T-cell (primary cell): ENCODE results near the gene ABCC1. TPM values are rescaled to one million over a fixed set of nuclear protein-coding genes. Genes with fewer than 3 reads are reported as not detected.

Experiments
- ATAC-seq, 4 experiments: fragments of 200-7000 bp in 3 of 4; fragments of 150-1000 bp in 1 of 4; cut with Tn5 transposase; replicated peaks in 1 of 4; 1 replicate in 3 of 4; 2 replicates in 1 of 4; pipeline ENCODE4 v1.10.0; 2021; ENCODE audit warnings: moderate library complexity in 3 of 4, mild to moderate bottlenecking in 2 of 4, moderate number of reproducible peaks in 1 of 4
- CTCF ChIA-PET, 2 donors: fragments of 300-600 bp; sonication (Branson Sonifier 250); formaldehyde crosslinking; loops; one replicate each; lab custom pipeline; 2022; ENCODE audit warnings: antibody characterized with exemption in 2 of 2; lab: Charles Lee
- POLR2A ChIA-PET, 2 donors: fragments of 300-600 bp; sonication (Branson Sonifier 250); formaldehyde crosslinking; loops; one replicate each; lab custom pipeline; 2022; ENCODE audit warnings: antibody characterized with exemption in 2 of 2; lab: Charles Lee
- DNase-seq, 35 experiments: peaks; one replicate each; pipeline versions ENCODE4 v3.0.0 to v3.0.0-alpha.2; 2013 to 2023
- H3K27ac ChIP-seq: one replicate; pipeline ENCODE4 v1.5.1; 2013; ENCODE audit warnings: low read length
- H3K27me3 ChIP-seq, 2 experiments: replicated peaks in 1 of 2; 1 replicate in 1 of 2; 2 replicates in 1 of 2; pipeline versions ENCODE4 v1.6.1 to v1.7.0; 2013; ENCODE audit warnings: low read length in 1 of 2, mixed read lengths in 1 of 2; ENCODE audit not compliant: control insufficient read depth in 2 of 2, insufficient read depth in 2 of 2; ENCODE audit errors: extremely low read depth in 1 of 2
- H3K36me3 ChIP-seq, 2 donors: 1 replicate in 1 of 2; 2 replicates in 1 of 2; pipeline versions ENCODE4 v1.6.1 to v1.7.0; 2013; ENCODE audit warnings: low read length in 1 of 2; ENCODE audit not compliant: control insufficient read depth in 2 of 2, insufficient read depth in 1 of 2; ENCODE audit errors: extremely low read depth in 1 of 2
- H3K4me1 ChIP-seq, 2 experiments: 1 replicate in 1 of 2; 2 replicates in 1 of 2; pipeline versions ENCODE4 v1.6.1 to v1.7.0; 2013; ENCODE audit warnings: low read length in 2 of 2, mixed read lengths in 1 of 2; ENCODE audit not compliant: insufficient read depth in 2 of 2, control insufficient read depth in 1 of 2; ENCODE audit errors: extremely low read depth in 1 of 2
- H3K4me3 ChIP-seq, 2 donors: 1 replicate in 1 of 2; 2 replicates in 1 of 2; pipeline versions ENCODE4 v1.5.1 to v1.7.0; 2013; ENCODE audit warnings: mild to moderate bottlenecking in 2 of 2, low read length in 1 of 2, moderate library complexity in 1 of 2; ENCODE audit not compliant: control insufficient read depth in 1 of 2; ENCODE audit errors: extremely low read depth in 1 of 2
- H3K9me3 ChIP-seq: 2 replicates; pipeline ENCODE4 v1.7.0; 2013
- H3K27ac Mint-ChIP-seq, 2 donors: one replicate each; pipeline ENCODE4 v1.8.0; 2020 to 2021; ENCODE audit warnings: mild to moderate bottlenecking in 2 of 2, mixed read lengths in 2 of 2
- H3K27me3 Mint-ChIP-seq, 2 donors: one replicate each; pipeline ENCODE4 v1.8.0; 2021 to 2022; ENCODE audit warnings: mixed read lengths in 2 of 2
- H3K36me3 Mint-ChIP-seq: one replicate; pipeline ENCODE4 v1.8.0; 2021; ENCODE audit warnings: mixed read lengths
- H3K4me1 Mint-ChIP-seq, 3 donors: one replicate each; pipeline ENCODE4 v1.8.0; 2020 to 2022; ENCODE audit warnings: mixed read lengths in 3 of 3, mild to moderate bottlenecking in 1 of 3
- H3K4me3 Mint-ChIP-seq, 3 donors: one replicate each; pipeline ENCODE4 v1.8.0; 2020 to 2022; ENCODE audit warnings: mild to moderate bottlenecking in 3 of 3, mixed read lengths in 3 of 3, moderate library complexity in 3 of 3
- H3K9me3 Mint-ChIP-seq, 3 donors: one replicate each; pipeline ENCODE4 v1.8.0; 2020 to 2022; ENCODE audit warnings: mixed read lengths in 3 of 3
- WGBS: methylation state at CpG from one replicate; pipeline ENCODE4 v1.1.5; 2013; ENCODE audit warnings: missing lambda C conversion rate; ENCODE audit not compliant: insufficient coverage; 5-methylcytosine and 5-hydroxymethylcytosine counted together
- total RNA-seq, 35 experiments: library from RNA in 6 of 35; stranded (reverse) in 6 of 35; fragments of 120-200 nt in 1 of 35; gene quantifications; one replicate each; pipeline versions ENCODE4 v1.2.1 to v1.2.4 and lab custom pipeline; 2013 to 2026

ABCC1 gene
- total RNA-seq, 5 donors from 2014 or later (not counting 1 experiment from before 2014, with no cell fraction given) = 59.4 to 68.1 (median 63.0) TPM

GRCh38 chr16:15950161-15950854 lies 892 bp downstream of the ABCC1 start:
- Mint-ChIP-seq H3K36me3 (peaks cover 3% of the 10 kb centered on the region), H3K4me1 (peaks cover 45 to 53% (median 49%) of the 10 kb centered on the region in 3 donors), H3K9me3 (no peaks in the 10 kb centered on the region), H3K4me3 (peak overlapping the region; percentile 84 to 97 (median 90)), H3K27ac (peak overlapping the region; percentile 94 to 95), H3K27me3 (no peaks in the 10 kb centered on the region)
- peaks cover 0 to 2% of the 10 kb centered on the region in 2 donors for H3K36me3 ChIP-seq
- peak overlapping the region; percentile 86 for H3K27ac ChIP-seq
- 3% methylated on average over 11 of the region's 18 CpGs for WGBS
- H3K4me1 ChIP-seq = peaks cover 12 to 45% of the 10 kb centered on the region in 2 experiments
- H3K27me3 ChIP-seq = no peaks in the 10 kb centered on the region
- H3K4me3 ChIP-seq = peak overlapping the region; percentile 76 to 87
- no peaks in the 10 kb centered on the region for H3K9me3 ChIP-seq
- DNase-seq (peak in 34 of 35 experiments; percentile 10 to 79 (median 39)), ATAC-seq (peak; percentile 12 to 72 (median 20))
- POLR2A ChIA-PET = interaction anchor here (0.6 to 1.2 kb wide), 12 partner anchors 8 to 86 kb away, joined by 3 to 21 read pairs (median 4); partner anchors contain the start of gene CEP20 (in 2 of the 2)
- CTCF ChIA-PET = interaction anchor here in 1 of 2 donors (0.6 to 1.2 kb wide), 8 partner anchors 8 to 523 kb away, joined by 3 to 7 read pairs (median 4); partner anchors contain the start of gene CEP20

GRCh38 chr16:15950869-15951268 lies 1.5 kb downstream of the ABCC1 start:
- H3K4me1 ChIP-seq = peaks cover 12 to 50% of the 10 kb centered on the region in 2 experiments
- CTCF ChIA-PET = interaction anchor here in 1 of 2 donors (1.2 kb wide), 2 partner anchors 16 to 74 kb away, joined by 3 to 6 read pairs; no protein-coding TSS in a partner anchor

GRCh38 chr16:15951852-15952251 lies 2.4 kb downstream of the ABCC1 start:
- H3K4me1 ChIP-seq = peaks cover 12 to 60% of the 10 kb centered on the region in 2 experiments
- POLR2A ChIA-PET = no interaction called here
- CTCF ChIA-PET = no interaction called here

More at GRCh38 chr16:15950869-15951268, 1.5 kb downstream of the ABCC1 start:
- DNase-seq = no peak
- H3K4me3 Mint-ChIP-seq = peak overlapping the region; percentile 84 to 97 (median 90)
- H3K36me3 ChIP-seq = peaks cover 0 to 2% of the 10 kb centered on the region in 2 donors
- H3K9me3 Mint-ChIP-seq = no peaks in the 10 kb centered on the region
- peaks cover 50 to 58% (median 54%) of the 10 kb centered on the region in 3 donors for H3K4me1 Mint-ChIP-seq
- peaks cover 3% of the 10 kb centered on the region for H3K36me3 Mint-ChIP-seq
- POLR2A ChIA-PET = interaction anchor here (0.6 to 1.2 kb wide), 4 partner anchors 9 to 78 kb away, joined by 3 to 21 read pairs (median 3); no protein-coding TSS in a partner anchor
- H3K9me3 ChIP-seq = no peaks in the 10 kb centered on the region
- ATAC-seq = no peak
- peak overlapping the region; percentile 94 to 95 for H3K27ac Mint-ChIP-seq
- no peaks in the 10 kb centered on the region for H3K27me3 ChIP-seq
- peak overlapping the region; percentile 76 to 87 for H3K4me3 ChIP-seq
- H3K27ac ChIP-seq = peak overlapping the region; percentile 86
- H3K27me3 Mint-ChIP-seq = no peaks in the 10 kb centered on the region

GRCh38 chr16:15952265-15952711 lies 2.9 kb downstream of the ABCC1 start:
- H3K9me3 ChIP-seq = no peaks in the 10 kb centered on the region
- peaks cover 0 to 2% of the 10 kb centered on the region in 2 donors for H3K36me3 ChIP-seq
- H3K4me3 ChIP-seq = no peak overlapping the region
- ATAC-seq (no peak), DNase-seq (peak in 1 of 35 experiments; percentile 44)
- ChIA-PET POLR2A (no interaction called here), CTCF (no interaction called here)
- H3K27me3 Mint-ChIP-seq = no peaks in the 10 kb centered on the region
- no peaks in the 10 kb centered on the region for H3K9me3 Mint-ChIP-seq
- H3K27me3 ChIP-seq = no peaks in the 10 kb centered on the region
- peak overlapping the region; percentile 74 to 75 for H3K27ac Mint-ChIP-seq
- WGBS = 48% methylated on average over 4 of the region's 5 CpGs
- H3K4me3 Mint-ChIP-seq = peak overlapping the region; percentile 84 to 97 (median 90)
- H3K4me1 ChIP-seq = peaks cover 12 to 64% of the 10 kb centered on the region in 2 experiments
- H3K27ac ChIP-seq = peak overlapping the region; percentile 55
- H3K4me1 Mint-ChIP-seq = peaks cover 61 to 68% (median 67%) of the 10 kb centered on the region in 3 donors
- H3K36me3 Mint-ChIP-seq = peaks cover 3% of the 10 kb centered on the region

More at GRCh38 chr16:15951852-15952251, 2.4 kb downstream of the ABCC1 start:
- 89% methylated on average over 8 of the region's 8 CpGs for WGBS
- Histone ChIP-seq H3K9me3 (no peaks in the 10 kb centered on the region), H3K27me3 (no peaks in the 10 kb centered on the region), H3K36me3 (peaks cover 0 to 2% of the 10 kb centered on the region in 2 donors), H3K27ac (peak overlapping the region; percentile 55), H3K4me3 (no peak overlapping the region)
- H3K27me3 Mint-ChIP-seq = no peaks in the 10 kb centered on the region
- DNase-seq = no peak
- H3K4me1 Mint-ChIP-seq = peaks cover 58 to 68% (median 63%) of the 10 kb centered on the region in 3 donors
- no peaks in the 10 kb centered on the region for H3K9me3 Mint-ChIP-seq
- H3K27ac Mint-ChIP-seq = peak overlapping the region; percentile 74 to 86
- H3K36me3 Mint-ChIP-seq = peaks cover 3% of the 10 kb centered on the region
- peak overlapping the region; percentile 84 to 97 (median 90) for H3K4me3 Mint-ChIP-seq
- ATAC-seq = no peak

- H3K27ac ChIP-seq = no peak overlapping the region
- H3K9me3 ChIP-seq = no peaks in the 10 kb centered on the region
- POLR2A ChIA-PET = interaction anchor here in 1 of 2 donors (0.5 kb wide), 1 partner anchor 1314 kb away, joined by 5 read pairs; no protein-coding TSS in a partner anchor
- ATAC-seq = no peak
- H3K27me3 ChIP-seq = no peaks in the 10 kb centered on the region
- 87% methylated on average over 6 of the region's 8 CpGs for WGBS
- peak overlapping the region; percentile 28 to 52 for H3K27ac Mint-ChIP-seq
- no peaks in the 10 kb centered on the region for H3K27me3 Mint-ChIP-seq
- CTCF ChIA-PET = no interaction called here
- no peaks in the 10 kb centered on the region for H3K9me3 Mint-ChIP-seq
- H3K4me3 ChIP-seq = no peak overlapping the region
- H3K4me1 ChIP-seq = peaks cover 14 to 71% of the 10 kb centered on the region in 2 experiments
- H3K4me3 Mint-ChIP-seq = no peak overlapping the region
- DNase-seq = no peak
- H3K36me3 Mint-ChIP-seq = peaks cover 3% of the 10 kb centered on the region
- peaks cover 70 to 75% (median 72%) of the 10 kb centered on the region in 3 donors for H3K4me1 Mint-ChIP-seq
- H3K36me3 ChIP-seq = peaks cover 0 to 2% of the 10 kb centered on the region in 2 donors
These were observed 4.1 kb downstream of the ABCC1 start for GRCh38 chr16:15953477-15953876.
